Mucosa of rectum (tissue), 2 donors: Measurements from ENCODE around the gene NFATC2.

Source experiments
- H3K27ac ChIP-seq, 2 donors: one replicate each; pipeline ENCODE4 v1.7.0; 2013; ENCODE audit warnings: inconsistent platforms in 2 of 2, low read depth in 2 of 2, low read length in 2 of 2
- H3K27me3 ChIP-seq, 2 donors: one replicate each; pipeline ENCODE4 v1.7.0; 2013; ENCODE audit warnings: low read length in 2 of 2; ENCODE audit not compliant: control insufficient read depth in 2 of 2, insufficient read depth in 2 of 2
- H3K36me3 ChIP-seq, 2 donors: one replicate each; pipeline ENCODE4 v1.7.0; 2013; ENCODE audit warnings: low read length in 2 of 2; ENCODE audit not compliant: control insufficient read depth in 2 of 2, insufficient read depth in 2 of 2
- H3K4me1 ChIP-seq, 2 donors: one replicate each; pipeline ENCODE4 v1.7.0; 2013; ENCODE audit warnings: low read length in 2 of 2, mild to moderate bottlenecking in 1 of 2; ENCODE audit not compliant: control insufficient read depth in 2 of 2, insufficient read depth in 2 of 2
- H3K4me3 ChIP-seq, 2 donors: one replicate each; pipeline ENCODE4 v1.7.0; 2013; ENCODE audit warnings: low read length in 2 of 2
- H3K9ac ChIP-seq, 2 donors: one replicate each; pipeline ENCODE4 v1.7.0; 2013; ENCODE audit warnings: low read length in 2 of 2, low read depth in 1 of 2, mild to moderate bottlenecking in 1 of 2
- H3K9me3 ChIP-seq, 2 donors: one replicate each; pipeline ENCODE4 v1.7.0; 2013; ENCODE audit warnings: low read length in 2 of 2; ENCODE audit not compliant: control insufficient read depth in 2 of 2
- donor health status: healthy.
- donor health status: Normal muscosa, but diverticular disease.

The NFATC2 gene

DNA sequence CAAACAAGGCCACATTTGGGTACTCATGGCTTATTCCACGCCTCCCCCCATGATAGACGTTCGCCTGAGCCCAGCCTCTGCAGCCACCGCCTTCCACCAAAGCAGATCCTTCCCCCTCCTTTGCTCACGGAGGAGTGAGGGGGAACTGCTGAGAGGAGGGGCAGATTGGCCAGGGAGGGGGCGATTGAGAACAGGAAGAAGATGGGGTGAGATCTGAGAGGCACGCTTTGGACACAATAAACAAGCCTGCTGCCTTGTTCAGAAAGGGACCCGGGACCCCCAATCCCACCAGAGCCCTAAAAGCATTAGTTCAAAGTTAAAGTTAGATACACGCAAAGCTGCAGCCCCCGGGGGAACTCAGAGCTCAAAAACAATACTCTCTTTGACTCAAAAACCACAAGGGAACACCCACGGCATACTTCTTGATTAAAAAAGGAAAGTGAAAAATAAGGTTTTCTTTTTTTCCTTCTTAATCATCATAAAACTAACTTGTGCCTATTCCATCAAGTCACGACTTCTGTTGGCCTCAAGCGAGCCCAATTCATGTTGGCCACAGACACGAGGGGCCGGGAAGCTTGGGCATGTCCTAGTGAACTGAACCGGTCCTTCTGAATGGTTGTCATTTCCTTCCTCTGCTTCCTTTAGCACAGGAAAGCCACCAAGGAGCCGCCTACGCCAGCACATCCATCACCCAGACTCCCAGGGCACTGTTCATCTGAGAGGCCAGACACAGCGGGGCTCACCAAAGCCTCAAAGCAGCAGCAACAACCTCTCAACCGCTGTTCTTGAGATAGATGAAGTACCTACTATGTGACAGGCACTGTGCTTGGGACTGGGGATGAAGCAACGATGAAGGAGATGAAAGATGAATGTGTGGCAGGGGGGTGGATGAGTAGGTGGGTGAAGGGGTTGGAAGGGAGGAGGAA, 44.7 kb downstream of the NFATC2 start:
- Histone ChIP-seq H3K4me1 (peaks cover 13 to 20% of the 10 kb centered on the region in 2 donors), H3K27ac (no peak overlapping the region), H3K27me3 (no peaks in the 10 kb centered on the region), H3K4me3 (no peak overlapping the region), H3K36me3 (peaks cover 0 to 1% of the 10 kb centered on the region in 2 donors), H3K9ac (no peak overlapping the region), H3K9me3 (no peaks in the 10 kb centered on the region)

DNA sequence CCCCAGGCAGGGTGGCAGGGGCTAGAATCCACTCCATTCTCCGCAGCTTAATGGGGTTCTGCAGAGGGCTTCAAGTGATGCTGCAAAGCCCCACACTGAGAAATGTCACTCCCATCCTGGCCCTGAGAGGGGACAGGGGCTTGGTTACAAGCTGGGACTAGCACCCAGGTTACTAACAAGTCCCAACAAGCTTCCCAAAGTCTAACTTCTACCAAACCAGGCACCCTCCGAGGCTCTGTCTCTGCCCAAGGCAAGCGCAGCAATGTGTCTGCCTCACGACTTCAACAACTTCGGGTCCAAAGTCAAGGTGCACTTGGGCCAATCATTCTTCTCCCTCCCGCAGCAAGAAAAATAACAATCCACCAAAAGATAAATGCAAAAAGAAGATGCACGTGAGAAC, 45.6 kb downstream of the NFATC2 start:
- Histone ChIP-seq H3K9me3 (no peaks in the 10 kb centered on the region), H3K36me3 (peaks cover 0 to 1% of the 10 kb centered on the region in 2 donors), H3K27me3 (no peaks in the 10 kb centered on the region), H3K27ac (no peak overlapping the region), H3K9ac (no peak overlapping the region), H3K4me3 (no peak overlapping the region), H3K4me1 (peaks cover 19 to 20% of the 10 kb centered on the region in 2 donors)

DNA sequence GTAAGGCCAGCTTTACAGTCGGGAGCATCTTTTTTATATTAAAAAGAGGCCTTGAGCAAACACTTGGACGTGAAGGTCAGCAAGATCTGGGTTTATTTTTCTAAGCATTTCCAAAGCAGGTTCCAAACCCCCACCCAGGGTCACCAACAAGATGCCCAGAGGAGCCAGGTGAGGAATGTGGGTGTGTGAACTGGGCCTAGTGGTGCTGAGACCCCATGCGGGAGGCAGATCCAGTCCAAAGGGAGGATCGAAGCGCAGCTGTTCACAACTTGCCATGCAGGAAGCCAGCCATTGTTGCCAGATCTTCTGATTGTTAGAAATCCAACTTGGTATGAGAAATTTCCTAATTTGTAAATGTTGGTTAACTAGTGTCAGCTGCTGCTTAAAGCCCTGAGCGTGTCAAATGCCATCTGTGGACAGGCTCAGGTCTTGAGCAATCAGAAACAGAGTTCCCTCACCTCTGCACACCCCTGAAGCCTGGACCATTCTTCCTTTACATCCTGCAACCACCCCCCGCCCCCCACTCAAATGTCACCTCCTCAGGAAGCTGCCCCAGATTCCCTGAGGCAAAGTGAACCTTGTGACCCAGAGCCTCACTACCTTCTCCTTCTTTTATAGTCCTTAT, 46.5 kb downstream of the NFATC2 start:
- Histone ChIP-seq H3K9ac (no peak overlapping the region), H3K36me3 (peaks cover 0 to 1% of the 10 kb centered on the region in 2 donors), H3K4me1 (peaks cover 19 to 20% of the 10 kb centered on the region in 2 donors), H3K27ac (no peak overlapping the region), H3K4me3 (no peak overlapping the region), H3K27me3 (no peaks in the 10 kb centered on the region), H3K9me3 (no peaks in the 10 kb centered on the region)

DNA sequence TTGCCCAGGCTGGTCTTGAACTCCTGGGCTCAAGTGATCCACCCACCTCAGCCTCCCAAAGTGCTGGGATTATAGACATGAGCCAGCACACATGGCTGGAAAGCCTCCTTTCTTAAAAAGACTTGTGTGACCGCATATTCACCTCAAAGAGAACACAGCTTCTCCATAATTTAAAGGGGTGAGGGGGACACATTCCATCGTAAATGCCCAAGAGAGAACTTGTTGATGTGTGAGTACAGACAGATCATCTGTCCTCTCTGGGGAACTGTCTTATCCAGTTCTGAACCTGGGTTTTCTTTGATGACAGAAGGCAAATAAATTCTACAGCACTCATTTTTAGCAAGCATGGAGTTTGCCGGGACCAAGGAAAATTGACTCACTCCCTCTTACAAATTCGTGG, 47.2 kb downstream of the NFATC2 start:
- Histone ChIP-seq H3K9ac (no peak overlapping the region), H3K27ac (no peak overlapping the region), H3K4me3 (no peak overlapping the region), H3K4me1 (peaks cover 19 to 20% of the 10 kb centered on the region in 2 donors), H3K27me3 (no peaks in the 10 kb centered on the region), H3K36me3 (peaks cover 0 to 1% of the 10 kb centered on the region in 2 donors), H3K9me3 (no peaks in the 10 kb centered on the region)

DNA sequence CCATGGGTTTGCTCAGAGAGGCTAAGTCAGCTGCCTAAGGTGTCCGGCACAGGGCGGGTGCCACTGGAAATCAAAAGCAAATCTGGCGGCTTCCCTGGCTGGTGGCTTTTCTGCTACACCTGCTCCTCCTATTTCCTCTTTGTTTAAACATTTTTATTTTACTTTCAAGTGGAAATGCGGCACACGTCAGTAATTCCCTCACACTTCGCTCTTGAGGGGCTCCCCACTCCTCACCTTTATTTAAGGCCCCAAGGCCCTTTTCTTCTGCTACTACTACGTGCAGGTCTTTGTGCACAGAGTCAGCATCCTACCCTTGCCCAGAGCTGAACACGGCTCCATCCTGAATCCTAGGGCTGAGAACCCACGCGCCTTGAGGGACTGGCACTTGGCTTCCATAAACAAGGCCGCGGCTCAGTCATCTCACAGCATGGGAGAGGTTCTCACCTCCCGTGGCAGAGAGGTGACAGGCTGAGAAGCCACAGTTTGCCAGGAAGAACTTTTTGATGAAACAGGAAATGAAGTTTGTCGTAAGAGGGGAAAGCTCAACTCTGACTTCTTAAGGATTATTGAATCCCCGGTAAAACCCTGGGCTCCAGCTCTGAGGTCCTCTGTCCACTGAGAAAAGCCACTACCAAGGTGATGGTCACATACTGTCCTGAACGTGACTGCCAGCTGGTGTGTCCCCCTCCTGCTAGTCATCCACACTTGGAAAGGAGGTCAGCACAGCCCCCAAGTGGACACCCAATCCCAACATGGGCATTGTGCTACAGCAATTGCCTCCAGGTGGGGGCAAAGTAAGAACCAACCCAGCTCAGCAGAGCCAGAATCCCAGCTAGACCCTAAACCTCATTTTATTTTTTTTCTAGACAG, 48.0 kb downstream of the NFATC2 start:
- no peak overlapping the region for H3K9ac ChIP-seq
- H3K27me3 ChIP-seq, result no peaks in the 10 kb centered on the region
- H3K27ac ChIP-seq, result no peak overlapping the region
- no peaks in the 10 kb centered on the region for H3K9me3 ChIP-seq
- no peak overlapping the region for H3K4me3 ChIP-seq
- peaks cover 19 to 20% of the 10 kb centered on the region in 2 donors for H3K4me1 ChIP-seq
- peaks cover 0 to 1% of the 10 kb centered on the region in 2 donors for H3K36me3 ChIP-seq

DNA sequence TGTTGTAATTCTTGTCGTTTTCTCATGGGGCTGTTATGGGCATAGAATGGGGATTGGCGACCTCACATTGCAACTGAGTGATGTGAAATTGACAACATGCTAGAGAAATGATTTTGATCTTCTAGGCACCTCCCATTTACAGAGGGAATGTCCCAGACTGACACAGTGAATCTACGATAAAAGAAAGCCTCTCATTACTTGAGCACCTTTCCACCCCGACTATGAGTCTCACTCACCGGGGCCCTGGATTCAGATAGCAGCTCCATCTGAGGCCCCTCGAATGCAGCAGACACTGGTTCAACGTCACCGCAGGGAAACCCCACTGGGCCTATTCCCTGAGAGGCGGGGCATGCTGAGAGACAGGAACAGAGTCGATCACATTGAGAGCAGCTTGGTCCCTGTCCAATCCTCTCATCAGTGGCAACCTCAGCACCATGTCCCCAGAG, 49.1 kb downstream of the NFATC2 start:
- H3K27ac ChIP-seq, result no peak overlapping the region
- no peaks in the 10 kb centered on the region for H3K9me3 ChIP-seq
- H3K4me1 ChIP-seq, result peaks cover 19 to 20% of the 10 kb centered on the region in 2 donors
- H3K27me3 ChIP-seq, result no peaks in the 10 kb centered on the region
- H3K4me3 ChIP-seq, result no peak overlapping the region
- peaks cover 0 to 1% of the 10 kb centered on the region in 2 donors for H3K36me3 ChIP-seq
- H3K9ac ChIP-seq, result no peak overlapping the region

DNA sequence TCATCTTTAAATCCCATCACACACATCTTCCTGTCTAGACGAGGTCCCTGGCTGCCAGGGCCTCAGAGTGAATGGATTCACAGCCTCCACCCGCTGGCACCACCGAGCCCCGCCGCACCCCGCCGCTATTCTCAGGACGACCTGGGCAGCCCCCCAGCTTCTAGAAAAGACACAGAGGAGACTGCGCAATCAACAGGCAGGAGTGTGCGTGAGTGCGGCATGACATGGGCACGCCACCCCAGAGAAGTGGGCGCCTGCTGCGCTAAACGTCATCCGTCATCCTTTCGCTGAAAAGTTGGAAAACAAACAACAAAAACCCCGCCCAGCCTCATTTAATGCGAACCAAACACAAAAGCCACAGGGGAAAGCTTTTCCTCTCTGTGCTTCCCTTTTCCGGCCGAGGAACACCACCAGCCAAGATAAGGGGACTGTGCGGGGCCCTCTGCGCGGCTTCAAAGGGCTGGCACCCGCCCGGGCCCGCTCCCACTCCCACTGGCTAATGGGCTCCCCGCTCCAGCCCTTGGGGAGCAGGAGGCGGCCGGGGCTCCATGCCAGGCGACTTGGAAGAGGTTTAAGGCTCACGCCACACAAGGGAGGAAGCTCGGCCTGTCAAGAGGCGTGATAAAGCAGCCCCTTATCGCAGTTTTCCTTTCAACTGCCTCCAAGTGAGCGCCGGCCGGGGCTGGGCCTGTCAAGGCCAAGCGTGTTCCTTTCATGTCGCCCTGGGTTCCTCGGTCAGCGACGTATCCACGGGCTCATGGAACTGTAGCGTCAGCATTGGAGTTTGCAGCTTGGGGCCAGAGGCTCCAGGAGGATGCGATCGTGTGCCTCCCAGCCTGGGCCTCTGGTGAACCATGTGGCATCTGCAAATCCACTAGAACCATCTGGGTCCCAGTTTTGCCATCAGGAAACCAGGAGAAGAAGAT, 50.1 kb downstream of the NFATC2 start:
- no peak overlapping the region for H3K9ac ChIP-seq
- peak overlapping the region; percentile 26 to 42 for H3K4me3 ChIP-seq
- H3K27ac ChIP-seq, result peak overlapping the region in 1 of 2 donors; percentile 9
- H3K27me3 ChIP-seq, result no peaks in the 10 kb centered on the region
- H3K9me3 ChIP-seq, result no peaks in the 10 kb centered on the region
- H3K4me1 ChIP-seq, result peaks cover 14 to 18% of the 10 kb centered on the region in 2 donors
- H3K36me3 ChIP-seq, result peaks cover 0 to 1% of the 10 kb centered on the region in 2 donors

DNA sequence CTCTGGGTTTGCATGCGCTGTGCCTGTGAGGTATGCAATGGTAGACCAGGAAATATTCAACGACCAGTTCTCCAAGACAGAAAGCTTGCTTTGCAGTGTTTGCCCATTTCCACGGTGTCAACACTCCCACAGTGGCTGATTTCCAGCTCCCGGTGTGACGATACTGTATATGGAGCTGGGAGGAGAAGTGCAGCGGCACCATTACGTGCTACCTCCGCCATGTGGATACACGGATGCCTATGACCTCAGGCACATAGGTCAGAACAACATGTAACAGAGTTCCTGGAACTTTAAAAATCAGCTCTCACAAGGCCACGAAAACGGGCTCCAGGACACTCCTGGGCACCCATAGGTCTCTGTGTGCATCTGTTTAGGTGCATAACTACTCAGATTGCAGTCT, 51.1 kb downstream of the NFATC2 start:
- Histone ChIP-seq H3K4me1 (peaks cover 7 to 15% of the 10 kb centered on the region in 2 donors), H3K36me3 (peaks cover 0 to 1% of the 10 kb centered on the region in 2 donors)

DNA sequence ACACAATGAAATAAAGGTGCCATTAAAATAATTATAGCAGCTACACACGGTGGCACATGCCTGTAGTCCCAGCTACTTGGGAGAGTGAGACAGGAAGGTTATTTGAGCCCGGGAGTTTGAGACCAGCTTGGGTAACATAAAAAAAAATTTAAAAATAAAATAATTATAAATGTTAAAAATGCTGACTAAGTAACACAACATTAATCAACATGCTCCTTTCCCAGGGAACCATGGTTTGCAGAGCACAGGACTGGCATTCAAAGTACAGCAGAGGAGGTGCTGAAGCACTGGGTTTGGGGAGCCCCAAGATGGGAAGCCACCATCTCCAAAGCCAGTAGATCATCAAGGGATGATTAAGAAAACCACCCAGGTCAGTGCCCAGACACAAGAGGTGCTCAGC, 51.9 kb downstream of the NFATC2 start:
- no peaks in the 10 kb centered on the region for H3K9me3 ChIP-seq
- H3K27me3 ChIP-seq, result no peaks in the 10 kb centered on the region
- H3K4me3 ChIP-seq, result no peak overlapping the region
- no peak overlapping the region for H3K27ac ChIP-seq
- H3K4me1 ChIP-seq, result peaks cover 5 to 15% of the 10 kb centered on the region in 2 donors
- H3K9ac ChIP-seq, result no peak overlapping the region
- peaks cover 0 to 3% of the 10 kb centered on the region in 2 donors for H3K36me3 ChIP-seq

More for the DNA sequence above, 51.1 kb downstream of the NFATC2 start:
- H3K4me3 ChIP-seq, result no peak overlapping the region
- H3K27ac ChIP-seq, result no peak overlapping the region
- H3K9ac ChIP-seq, result no peak overlapping the region
- no peaks in the 10 kb centered on the region for H3K9me3 ChIP-seq
- no peaks in the 10 kb centered on the region for H3K27me3 ChIP-seq
